SIG-M5 (cell line): ENCODE results near the gene MAP6.

ENCODE experiments used
- DNase-seq: peaks from one replicate; lab custom pipeline; 2025; lab: John Stamatoyannopoulos, UW

MAP6 gene

DNA sequence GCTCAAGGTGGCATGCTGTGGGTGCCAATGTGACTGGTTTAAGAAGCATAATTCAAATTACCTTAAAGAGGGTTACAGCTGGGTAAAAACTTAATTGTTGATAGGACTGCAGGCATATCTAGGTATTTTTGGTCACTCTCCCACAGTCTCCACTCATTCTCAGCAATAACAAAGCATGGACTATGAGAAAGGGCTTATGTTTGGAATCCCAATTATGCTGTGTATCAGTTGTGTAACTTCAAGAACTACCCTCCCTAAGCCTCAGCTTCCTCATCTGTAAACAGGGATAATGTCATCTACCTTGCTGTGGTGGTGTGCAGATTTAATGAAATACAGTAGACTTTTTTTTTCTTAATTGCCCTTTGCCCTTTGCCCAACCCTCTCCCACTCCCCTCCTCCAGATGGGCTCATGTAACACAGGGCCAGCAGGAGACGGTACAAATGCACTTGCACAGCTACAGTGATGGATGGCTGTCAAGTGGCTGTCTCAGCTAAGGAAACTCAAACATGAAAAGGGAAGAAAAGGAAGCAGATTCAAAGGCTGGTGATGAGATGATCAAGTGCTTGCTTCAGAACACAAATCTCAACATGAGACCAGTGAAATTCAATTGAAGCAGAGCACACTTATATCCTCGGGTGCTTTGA, 37.6 kb downstream of the MAP6 start:
- DNase-seq = no peak

DNA sequence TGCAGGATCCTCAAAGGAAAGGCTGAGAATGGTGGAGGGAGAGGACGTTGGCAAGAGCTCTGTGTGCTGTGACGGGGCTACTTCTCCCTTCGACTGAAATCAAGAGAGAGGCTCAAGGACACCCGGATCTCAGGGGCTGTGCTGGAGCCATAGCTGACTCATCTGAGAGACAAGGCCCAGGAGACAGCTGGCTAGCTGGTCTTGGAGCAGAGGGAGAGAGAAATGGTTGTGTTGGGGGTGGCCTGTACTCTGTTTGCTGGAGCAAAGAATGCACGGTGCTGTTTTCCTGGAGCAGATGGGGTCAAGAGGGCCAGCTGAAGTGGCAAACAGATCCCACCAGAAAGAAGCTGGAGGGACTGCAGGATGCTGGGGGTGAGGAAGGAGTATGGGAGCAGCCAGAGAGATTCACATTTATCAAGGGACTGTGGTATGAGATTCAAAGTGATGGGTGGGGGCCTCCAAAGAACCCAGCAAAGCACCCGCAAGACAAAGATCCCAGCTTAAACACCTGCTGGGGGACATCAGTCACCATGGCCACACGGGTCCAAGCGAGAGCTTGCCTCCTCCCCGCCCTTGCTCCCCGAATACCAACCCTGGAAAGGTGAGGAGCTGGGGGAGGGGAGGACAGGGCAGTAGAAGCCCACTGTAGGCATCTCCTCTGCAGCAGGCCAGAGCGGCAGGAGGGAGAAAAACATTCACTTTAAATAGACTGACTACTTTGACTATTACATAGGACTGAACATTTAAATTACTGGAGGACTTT, 40.8 kb downstream of the MAP6 start:
- DNase-seq = no peak

DNA sequence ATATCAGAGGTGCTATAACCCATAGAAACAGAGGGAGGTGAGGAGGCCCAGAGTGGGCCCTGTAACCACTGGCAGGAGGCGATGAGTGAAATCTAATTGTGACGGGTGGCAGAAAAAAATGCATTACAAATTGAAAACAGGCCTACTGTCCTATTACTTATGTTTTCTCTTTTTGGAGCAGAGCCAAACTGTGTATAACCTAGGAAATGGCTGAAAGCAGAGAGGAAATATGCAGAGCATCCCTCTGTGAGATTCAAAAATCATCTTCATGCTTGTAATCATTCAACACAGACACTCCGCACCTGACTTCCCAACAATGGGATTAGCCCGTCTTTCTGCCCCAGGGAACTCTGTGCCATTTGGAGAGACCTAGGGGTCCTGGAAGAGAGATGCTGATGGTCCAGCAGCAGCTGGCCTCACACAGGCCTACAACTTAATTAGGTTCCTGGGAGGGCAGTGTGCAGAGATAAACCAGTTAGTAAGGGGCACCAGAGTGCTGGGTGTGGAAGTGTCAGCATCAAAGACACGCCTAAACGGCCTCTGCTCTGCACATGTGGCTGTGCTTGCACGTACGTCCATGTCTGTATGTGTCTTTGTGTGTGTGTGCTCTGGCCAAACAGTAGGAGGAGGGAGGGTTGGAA, 41.8 kb downstream of the MAP6 start:
- DNase-seq = no peak

DNA sequence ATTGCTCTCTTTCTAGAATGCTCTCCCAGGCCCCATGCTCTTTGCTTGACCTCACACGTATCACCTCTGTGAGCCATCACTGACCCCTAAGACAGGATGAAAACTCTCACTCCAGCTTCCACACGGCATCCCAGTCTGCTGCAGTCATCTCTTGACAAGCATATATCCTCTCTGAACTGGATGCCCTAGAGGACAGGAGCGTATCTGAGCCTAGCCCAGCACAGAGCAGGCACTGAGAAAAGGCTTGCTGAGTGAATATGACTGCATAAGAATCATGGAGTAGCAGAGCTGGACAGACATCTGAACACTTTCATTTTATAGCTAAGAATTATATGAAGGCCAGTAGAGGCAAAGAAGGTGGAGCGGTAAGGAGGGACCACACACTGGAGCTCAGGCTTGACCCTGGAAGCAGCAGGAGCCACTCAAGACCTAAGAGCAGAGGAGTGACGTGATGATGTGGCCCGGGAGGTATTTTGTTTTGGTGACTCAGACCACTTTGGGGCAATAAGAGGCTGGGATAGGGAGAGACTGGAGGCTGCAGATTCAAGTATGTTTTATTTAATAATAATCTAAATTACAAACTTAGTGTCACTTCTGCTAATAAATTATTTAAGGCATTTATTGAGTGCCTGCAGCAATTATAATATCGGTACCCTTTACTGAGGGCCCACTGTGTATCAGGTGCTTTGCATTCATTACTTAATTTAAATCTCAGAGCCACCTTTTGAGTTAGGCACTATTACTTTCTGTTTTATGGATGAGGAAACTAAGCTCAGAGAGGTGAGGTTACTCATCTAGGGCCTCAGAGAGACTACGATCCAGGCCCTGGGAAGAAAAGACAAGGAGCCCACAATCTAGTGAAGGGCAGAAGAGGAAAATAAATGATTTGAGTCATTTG, 42.6 kb downstream of the MAP6 start:
- DNase-seq = no peak

DNA sequence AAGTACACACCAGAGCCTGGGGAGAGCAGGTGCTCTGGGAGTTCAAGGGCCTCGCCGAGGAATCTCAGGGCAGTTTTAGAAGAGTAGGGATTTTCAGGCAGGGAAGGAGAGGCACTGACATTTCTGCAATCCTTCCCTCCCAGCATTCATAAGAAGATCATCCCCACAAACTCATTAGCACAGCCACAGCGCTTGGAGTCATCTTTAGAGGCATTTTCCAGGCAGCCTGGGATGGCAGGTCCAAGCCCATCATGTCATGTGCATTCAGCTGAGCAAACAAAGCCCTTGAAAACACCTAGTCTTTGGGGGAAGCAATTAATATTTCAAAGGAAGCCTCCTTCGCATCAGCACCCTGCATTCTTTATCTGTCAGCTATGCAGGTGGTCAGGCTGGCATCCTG, 43.8 kb downstream of the MAP6 start:
- DNase-seq = no peak

DNA sequence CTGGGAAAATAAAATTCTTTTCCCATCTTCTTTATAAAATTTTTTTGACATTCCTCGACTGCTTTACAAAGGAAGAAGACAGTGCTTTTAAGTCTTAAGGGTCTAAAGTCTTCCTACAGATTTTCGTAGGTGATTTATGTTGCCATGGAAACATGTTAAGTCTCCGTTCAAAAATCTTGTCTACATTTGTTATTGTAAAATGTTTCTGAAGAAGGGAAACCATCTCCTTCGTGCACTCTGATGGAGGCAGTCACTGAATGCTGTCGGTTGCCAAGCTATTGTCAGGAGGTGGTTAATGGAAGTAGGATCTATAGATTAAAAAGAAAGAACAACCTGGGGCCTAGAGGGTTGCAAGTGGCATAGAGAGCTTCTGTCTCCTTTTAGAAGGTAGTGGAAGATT, 52.6 kb downstream of the MAP6 start:
- DNase-seq = no peak

DNA sequence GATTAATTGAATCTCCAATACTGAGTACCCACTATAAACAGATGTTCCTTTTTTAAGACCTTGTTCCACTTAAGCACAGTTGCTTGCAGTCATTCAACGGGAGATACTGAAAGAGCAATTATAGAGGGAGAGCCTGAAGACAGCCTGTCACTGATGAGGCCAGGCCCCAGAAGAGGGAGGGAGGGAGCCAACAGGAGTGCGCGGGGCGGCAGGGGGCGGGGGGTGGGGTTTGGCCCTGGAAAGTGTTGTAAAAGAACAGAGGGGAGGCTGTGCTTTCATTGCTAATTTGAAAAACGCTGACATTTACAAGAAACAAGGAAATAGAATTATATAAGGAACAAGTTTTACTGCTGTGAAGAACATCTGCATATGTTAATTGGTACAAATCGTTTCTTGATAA, 53.1 kb downstream of the MAP6 start:
- no peak for DNase-seq

DNA sequence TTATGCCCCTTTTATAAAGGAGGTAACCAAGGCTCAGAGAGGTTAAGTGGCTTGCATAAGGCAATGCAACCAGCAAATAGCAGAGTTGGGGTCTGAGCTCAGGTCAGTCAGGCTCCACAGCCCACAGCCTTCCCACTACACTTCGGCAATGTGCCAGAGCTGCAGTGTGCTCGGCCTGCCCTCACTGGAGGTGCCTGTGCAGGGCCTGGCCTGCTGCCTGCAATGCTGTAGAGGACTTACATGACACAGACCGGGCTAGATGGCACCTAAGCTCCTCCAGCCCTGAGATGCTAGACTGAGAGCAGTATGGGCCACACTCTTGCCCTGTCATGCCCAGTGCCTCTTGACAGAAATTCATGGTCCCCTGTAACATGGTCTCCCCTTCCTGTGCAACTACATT, 57.0 kb downstream of the MAP6 start:
- no peak for DNase-seq

DNA sequence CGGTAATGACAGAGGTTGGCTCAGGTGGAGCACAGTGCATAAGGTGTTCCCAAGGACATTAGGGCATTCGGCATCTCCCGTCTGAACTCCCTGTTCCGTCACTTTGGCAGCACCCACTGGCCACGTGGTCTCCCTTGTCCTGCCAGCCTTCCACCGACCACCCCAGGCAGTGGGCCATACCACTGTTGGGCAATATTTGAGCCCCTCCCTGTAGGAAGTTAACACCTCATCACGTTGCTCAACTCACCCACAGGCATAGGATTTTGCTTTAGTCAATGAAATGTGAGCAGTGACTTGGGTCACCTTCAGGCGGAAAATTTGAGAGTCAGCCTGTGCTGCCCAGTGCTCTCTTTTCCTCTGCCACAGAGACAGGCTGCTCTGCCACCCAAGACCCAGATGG, 62.7 kb downstream of the MAP6 start:
- no peak for DNase-seq

DNA sequence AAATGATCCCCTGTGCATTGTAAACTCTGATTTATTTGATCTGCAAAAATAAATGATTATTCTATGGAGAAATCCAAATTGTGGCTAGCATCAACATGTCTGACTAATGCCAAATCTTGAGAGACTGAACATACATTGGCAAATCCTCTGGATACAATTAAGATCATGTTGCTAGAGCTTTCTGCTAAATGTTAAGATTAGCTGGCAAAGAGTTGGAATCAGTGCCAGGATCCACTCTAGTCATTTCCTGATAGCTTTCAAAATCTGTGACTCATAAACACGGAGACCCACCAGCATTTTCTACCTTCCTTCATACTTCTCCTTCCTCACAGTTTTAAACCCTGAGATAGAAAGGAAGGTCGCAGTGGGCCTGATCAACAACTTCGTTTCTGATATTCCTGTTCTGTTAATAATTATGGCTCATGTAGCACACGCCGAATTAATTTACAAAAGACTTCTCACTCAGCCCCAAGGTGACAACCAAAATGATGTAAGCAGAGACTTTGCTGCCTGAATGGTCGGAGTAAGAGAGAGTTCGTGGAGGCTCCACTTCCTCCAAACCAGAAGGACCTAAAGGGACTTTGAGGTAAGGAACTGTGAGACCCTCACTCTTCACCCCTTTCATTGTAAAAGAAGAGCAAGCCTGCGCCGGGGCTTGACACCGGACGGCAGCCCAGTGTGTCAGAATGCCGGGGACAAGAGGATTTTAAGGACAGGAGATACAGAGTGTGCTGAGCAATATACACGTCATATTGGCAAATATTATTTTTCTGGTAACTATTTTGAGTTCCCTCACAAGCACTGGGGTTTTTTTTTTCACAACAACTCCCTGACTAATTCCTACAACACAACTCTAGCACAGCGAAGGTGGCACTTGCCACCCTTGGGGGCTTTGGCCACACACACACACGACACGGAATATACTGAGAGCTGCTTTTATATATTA, 64.8 kb downstream of the MAP6 start:
- DNase-seq = no peak

DNA sequence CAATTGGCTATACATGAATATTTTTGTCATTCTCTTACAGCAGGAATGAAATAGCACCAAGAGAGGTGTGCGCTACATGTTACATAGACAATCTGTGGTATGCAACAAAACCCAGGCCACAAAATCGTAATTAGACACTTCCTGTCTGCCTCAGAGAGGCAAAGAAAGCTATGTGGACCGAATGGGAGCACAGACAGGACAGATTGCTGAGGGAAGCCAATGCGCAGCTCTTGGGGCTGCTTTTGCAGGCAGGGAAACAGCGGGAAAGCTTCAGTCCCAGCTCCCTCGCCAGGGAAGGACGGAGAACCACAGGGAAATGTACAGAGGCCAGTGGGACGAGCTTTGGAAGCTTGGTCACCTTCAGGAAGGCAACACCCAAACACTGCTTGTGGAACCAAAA, 65.9 kb downstream of the MAP6 start:
- no peak for DNase-seq

DNA sequence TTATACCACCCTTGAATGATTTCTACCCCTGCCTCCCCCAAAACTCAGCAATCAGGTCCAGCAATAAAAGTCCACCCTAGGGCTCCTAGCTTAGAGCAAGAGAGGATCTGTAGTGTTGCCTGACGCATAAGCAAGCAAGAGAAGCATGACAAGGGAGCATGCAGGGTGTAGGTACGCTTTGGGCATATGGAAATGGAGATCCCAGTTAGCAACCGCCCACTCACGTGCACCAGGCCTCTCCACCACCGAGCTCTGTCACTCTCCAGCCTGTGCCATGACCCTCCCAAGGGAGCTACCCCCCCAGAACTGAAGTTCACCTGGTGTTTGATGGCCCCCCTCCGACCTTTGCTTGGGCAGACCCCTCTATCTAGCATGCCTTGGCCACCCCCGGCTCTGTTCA, 67.3 kb downstream of the MAP6 start:
- no peak for DNase-seq

DNA sequence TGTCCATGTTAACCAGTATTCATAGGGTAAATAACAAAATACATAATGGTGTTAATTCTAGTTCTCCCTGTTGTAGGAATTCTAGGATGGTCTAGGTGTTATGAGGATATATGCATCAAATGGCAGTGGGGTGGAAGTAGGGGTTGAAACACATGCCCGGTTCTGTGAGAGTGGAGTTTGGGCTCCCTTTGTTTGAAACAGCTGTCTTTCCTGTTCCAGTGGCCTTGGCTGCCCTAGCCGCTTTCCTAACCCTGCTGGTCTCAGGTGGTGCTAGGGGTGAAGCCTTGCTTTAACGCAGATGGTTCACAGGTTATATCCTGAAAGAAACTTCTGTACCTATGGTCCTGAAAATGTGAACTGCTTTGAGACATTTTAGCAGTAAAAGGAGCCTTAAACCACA, 68.5 kb downstream of the MAP6 start:
- no peak for DNase-seq

DNA sequence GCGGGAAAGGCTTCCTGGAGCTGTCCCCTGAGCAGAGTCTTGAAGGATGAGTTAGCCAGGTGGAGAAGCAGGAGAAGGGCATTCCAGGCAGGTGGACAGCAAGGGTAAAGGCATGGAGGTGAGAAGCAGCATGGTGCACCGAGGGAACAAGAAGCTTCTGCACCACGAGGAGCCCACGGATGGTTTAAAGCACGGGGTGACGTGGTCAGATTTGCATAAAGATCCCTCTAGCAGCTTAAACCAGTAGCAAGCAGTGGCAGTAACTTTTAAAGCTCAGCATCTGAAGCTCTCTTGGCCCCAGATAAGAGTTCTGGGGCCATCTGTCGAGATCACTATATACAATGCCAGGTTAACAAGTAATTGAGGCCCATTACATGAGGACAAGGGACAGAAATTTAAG, 69.9 kb downstream of the MAP6 start:
- DNase-seq = no peak

DNA sequence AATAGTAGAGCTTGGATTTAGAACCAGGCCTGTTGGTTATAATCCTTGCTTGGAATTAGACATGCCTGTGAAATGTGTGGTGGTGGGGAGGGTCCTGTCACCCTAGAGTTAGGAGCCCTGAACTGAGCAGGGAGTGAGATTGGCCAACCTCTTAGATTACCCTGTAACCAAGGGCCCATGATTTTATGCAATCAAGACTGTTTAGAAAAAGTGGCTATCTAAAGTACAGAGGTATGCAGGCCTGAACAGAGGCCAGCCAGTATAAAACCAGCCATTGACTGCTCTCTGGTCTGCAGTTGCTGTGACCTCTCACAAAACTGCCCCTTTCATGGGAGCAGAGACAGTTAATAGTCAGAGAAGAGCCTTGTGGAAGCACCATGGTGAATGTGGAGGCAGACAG, 70.6 kb downstream of the MAP6 start:
- no peak for DNase-seq

DNA sequence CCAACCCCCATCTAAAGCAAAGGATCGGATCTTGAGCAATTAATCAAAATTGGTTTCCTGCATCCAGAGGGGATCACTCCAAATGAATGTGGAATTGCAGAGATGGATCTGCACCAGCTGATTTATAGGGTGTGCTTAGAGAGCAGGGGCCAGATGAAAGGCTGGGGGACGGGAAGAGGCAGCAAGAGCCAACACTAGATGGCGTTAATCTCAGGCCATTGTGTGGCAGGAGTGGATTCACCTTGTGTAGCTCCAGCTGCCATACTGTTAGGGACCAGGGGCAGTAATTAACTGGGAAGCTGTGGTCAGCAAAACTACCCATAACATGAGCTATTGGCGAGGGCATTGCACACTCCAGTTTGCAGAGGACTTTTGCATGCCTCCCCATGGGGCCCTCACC, 71.2 kb downstream of the MAP6 start:
- DNase-seq = no peak

DNA sequence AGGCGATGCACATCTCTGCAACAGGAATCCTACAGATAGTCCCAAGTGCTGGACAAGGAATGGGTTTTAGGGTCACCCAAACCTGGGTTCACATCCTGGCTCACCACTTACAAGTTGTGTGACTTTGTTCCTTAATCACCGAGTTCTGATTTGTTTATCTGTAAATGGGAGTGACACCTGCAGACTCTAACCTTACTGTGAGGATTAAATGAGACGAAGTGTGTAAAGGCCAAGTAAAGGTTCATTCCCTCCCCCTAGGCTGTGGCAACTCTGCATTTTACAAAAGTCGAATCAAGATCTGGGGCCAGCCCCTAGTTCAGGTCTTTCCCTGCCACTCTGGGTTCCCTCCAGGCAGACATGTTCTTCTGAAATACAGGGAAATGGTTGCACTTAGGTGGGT, 71.9 kb downstream of the MAP6 start:
- DNase-seq = no peak

DNA sequence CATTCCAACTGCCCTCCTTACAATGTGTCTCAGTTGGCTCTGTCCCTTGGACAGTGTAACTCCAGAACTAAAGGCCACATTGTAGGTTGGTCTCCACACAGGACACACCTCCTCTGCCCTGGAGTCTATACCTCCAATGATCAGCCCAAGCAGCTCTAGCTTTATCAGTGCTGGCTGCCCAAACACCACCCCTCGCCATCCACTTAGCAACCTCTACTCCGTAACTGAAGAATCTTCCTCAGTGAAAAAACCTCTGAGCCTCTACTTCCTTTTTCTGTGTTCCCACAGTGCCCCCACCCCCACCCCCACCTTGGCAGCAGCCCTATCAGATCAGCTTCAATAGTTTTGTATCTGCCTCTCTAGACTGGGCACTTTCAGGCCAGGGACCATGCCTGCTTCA, 73.4 kb downstream of the MAP6 start:
- no peak for DNase-seq

DNA sequence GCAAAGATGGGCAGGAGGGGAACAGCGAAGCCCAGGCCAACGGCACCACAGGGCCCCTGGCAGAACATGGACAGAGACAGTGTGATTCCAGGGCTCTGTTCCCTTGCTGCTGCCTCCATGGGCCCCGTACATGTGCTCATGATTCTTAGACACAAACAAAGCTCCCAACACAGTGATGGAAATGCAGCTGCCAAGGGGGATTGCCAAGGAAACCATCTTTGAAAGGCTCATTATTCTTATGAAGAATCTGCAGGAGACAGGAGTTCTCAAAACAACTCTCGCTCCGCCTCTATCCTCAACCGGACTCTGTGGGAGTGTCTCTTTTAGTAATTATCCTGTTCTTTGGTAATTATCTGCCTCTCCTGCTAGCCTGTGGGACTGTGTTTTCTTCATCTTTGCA, 74.6 kb downstream of the MAP6 start:
- no peak for DNase-seq

DNA sequence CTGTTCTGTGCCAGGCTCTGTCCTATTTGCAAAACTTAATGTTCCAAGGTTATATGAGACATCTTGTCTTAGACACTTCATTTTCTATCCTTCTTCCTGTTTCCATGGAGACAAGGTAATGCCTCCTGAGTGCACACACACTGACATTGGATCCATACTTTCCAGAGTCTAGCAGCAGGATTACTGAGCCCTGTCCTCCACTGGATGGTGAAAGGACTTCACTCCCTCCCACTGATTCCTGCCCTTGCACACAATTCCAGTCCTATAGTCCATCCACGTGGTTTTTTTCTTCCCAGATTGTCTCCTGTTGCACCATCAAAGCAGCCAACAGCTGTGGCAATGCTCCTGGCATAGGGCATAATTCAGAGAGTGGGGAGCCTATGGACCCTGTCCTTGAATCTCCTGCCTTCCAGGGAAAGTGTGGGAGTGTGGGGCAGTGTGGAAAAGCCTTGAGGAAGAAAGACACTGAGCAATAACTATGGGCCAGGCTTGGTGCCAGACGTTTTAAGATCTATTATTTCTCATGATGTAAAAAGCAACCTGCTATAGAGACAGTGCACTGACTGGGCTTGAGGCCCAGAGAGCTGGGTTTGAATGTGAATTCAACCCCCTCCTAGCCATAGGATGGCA, 75.4 kb downstream of the MAP6 start:
- DNase-seq = no peak

DNA sequence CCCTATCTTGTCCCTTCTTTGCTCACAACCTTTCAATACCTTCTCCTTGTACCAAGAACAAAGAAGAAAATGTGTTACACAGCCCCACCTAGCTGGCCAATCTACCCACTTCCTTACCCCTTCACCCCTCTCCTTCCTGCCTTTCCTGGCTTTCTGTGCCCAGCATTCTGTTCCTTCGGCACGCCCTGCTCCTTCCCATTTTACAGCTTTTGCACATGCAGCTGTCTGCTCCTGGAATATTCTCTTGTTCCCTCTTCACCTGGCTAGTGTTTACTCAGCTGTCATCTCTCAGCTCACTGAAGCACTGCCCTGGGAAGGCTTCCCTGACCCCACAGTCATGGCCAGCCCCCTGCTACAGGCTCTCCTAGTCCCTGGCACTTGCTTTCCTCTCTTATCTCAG, 76.1 kb downstream of the MAP6 start:
- no peak for DNase-seq
